ENCODE measurements around the gene UNC5CL. TPM values are rescaled to one million over a fixed set of nuclear protein-coding genes. Genes with fewer than 3 reads are reported as not detected.

Gene UNC5CL
- total and polyA plus RNA-seq, 2 of the 8 experiments (the other 6 are each of a cell fraction or from before 2014, with no cell fraction given): 1.3 to 1.7 TPM

DNA sequence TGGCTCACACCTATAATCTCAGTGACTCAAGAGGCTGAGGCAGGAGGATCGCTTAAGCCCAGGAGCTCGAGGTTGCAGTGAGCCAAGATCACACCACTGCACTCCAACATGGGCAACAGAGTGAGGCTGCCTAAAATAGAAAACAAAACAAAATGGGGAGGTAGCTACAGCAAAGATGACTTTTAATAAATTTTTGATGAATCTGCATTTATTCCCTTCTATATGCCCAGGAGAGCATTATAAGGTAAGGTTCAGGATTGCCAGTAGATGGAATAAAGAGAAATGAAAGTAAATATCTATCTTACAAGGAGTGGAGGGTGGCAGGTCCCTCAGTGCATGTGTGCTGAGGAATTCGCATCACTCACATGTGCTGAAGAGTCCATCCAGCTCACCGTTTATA lies 24.2 kb downstream of the UNC5CL start (continued):
- TF ChIP-seq, protein P1, sequence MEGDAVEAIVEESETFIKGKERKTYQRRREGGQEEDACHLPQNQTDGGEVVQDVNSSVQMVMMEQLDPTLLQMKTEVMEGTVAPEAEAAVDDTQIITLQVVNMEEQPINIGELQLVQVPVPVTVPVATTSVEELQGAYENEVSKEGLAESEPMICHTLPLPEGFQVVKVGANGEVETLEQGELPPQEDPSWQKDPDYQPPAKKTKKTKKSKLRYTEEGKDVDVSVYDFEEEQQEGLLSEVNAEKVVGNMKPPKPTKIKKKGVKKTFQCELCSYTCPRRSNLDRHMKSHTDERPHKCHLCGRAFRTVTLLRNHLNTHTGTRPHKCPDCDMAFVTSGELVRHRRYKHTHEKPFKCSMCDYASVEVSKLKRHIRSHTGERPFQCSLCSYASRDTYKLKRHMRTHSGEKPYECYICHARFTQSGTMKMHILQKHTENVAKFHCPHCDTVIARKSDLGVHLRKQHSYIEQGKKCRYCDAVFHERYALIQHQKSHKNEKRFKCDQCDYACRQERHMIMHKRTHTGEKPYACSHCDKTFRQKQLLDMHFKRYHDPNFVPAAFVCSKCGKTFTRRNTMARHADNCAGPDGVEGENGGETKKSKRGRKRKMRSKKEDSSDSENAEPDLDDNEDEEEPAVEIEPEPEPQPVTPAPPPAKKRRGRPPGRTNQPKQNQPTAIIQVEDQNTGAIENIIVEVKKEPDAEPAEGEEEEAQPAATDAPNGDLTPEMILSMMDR (IDR thresholded peaks at IDR 0.05; ENCODE audit: control extremely low read depth in 1 of 3, insufficient read depth in 1 of 3, low read depth in 1 of 3, low read length in 3 of 3): no peak
- TF ChIP-seq HDAC2 (IDR thresholded peaks at IDR 0.05; ENCODE audit: borderline replicate concordance in 1 of 2, low read depth in 2 of 2, low read length in 2 of 2): no peak
- TF ChIP-seq SAP30 (IDR thresholded peaks at IDR 0.05; ENCODE audit: insufficient read depth, insufficient replicate concordance, low read length): no peak
- no peak for TF ChIP-seq JUN (IDR thresholded peaks at IDR 0.05; ENCODE audit: low read depth, low read length)
- TF ChIP-seq HDAC6 (IDR thresholded peaks at IDR 0.05; ENCODE audit: low read depth, low read length): no peak
- no peak for TF ChIP-seq CREB1 (IDR thresholded peaks at IDR 0.05)

All from H1 (cell line).